NCI-H1417 (cell line): ENCODE measurements around the gene NEGR1.
A peak's percentile ranks its signal among the peaks of the same experiment; 100 is the strongest.

Experiments
- DNase-seq, 3 experiments: peaks; one replicate each; lab custom pipeline; 2025; lab: John Stamatoyannopoulos, UW

Gene NEGR1

GRCh38 chr1:72034827-72035226 lies 247.5 kb downstream of the NEGR1 start:
- DNase-seq, result no peak

DNA sequence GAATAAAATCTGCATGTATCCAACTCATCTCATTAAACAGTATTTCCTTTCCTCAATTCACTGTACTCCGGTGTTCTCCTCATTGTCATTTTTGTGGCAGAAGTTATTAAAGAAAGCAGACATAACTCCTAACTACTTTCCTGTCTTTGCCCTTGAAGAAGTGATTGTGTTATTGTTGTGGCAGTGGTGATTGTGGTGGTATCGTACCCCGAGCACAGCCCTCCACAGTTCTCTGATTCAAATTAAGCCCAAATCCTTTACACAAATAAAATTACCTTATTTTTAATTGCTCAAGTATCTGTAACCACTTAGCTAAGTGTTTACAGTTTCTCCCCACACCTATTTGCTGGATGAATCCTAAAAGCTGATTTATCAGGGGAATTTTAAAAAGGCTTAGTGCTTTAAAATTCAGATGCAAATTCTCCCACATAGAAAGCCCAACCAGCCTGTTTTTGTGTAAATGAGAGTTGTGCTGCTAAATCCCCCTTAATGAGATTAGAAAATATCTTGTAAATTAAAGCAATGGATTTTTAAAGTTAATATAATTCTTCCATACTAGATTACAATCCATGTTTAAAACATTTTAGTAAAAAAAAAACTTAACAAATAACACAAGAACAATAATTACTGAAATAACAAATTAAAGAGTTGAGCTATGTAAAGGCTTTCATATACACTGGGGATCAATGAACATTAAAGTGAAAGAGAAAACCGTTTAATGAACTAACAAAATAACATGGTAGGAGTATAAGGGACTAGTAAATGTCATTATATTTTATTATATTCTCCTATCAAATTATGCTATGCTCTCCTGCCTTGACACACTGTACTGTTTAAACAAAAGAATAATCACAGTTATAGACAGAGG lies 259.0 kb downstream of the NEGR1 start:
- DNase-seq, result peak in 1 of 3 experiments; percentile 25

DNA sequence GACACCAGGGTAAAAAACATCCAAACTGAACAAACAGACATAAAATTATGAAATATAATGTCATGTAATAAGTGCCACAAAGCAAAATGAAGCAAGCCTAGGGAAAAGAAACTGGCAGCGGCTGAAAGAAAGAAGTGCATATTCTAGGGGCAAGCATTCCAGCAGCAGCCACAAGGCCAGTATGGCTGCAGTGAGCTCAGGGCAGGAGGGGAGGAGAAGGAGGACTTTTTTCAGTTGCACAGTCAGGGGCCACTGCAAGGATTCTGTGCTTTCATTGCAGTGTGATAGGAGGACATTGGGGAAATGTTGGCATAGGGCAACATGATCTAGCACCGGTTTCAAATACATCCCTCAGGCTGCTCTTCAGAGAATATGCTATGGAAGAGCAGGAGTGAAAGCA lies 263.8 kb downstream of the NEGR1 start:
- DNase-seq, result no peak

- no peak for DNase-seq
These were observed 267.3 kb downstream of the NEGR1 start for GRCh38 chr1:72015006-72015405.

DNA sequence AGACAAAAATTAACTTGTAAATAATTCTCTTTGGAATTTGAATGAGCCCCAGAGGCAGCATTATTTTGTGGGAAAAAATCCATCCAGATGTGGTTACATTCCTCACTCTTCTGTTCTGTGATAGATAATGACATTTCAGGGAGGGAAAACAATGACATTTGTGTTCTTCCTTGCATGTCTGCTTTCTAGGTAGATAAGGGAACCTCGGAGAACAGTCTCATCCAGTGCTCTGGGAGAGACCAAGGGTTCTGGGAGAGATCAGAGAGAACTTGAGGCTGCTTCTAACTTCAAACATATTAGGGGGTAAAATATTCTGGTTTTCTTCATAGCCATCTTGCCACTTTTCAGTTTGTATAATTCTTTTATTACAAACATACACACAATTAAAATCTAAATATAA lies 269.2 kb downstream of the NEGR1 start:
- DNase-seq, result no peak

DNA sequence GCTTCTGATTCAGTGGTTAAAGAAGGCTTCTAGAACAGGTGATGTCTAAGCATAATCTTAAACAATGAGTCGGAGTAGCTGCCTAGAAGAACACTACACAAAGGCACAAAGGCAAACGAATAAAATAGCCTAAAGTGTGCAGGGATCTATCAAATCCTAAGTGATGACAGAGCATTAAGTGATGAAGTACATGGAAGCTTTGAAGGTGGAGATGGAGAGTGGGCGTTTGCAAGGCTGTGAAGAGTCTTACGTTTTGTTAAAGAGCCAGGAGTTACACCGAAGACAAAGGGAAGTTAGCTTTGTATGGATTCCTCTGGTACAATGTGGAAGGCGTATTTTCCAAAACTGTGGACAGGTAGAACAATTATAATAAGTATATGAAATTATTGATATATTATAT lies 270.6 kb downstream of the NEGR1 start:
- DNase-seq, result no peak

DNA sequence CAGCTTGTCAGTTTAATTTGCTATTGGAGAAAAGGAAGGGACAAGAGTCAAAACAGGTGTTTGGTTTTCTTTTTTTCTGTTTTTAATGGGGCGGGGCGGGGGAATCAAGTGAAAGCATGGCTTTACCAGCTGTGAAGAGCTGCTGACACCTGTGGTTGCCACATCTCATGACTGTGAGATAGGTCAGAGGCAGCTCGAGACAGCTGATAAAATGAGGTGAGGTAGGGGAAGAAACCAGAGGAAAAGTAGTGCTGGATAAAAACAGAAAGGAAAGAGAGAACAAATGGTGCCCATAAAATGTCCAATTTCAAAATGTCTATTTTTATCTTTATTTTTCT lies 272.3 kb downstream of the NEGR1 start:
- peak in 2 of 3 experiments; percentile 12 to 16 for DNase-seq

- DNase-seq, result no peak
These were observed 272.9 kb downstream of the NEGR1 start for GRCh38 chr1:72009173-72010093.

DNA sequence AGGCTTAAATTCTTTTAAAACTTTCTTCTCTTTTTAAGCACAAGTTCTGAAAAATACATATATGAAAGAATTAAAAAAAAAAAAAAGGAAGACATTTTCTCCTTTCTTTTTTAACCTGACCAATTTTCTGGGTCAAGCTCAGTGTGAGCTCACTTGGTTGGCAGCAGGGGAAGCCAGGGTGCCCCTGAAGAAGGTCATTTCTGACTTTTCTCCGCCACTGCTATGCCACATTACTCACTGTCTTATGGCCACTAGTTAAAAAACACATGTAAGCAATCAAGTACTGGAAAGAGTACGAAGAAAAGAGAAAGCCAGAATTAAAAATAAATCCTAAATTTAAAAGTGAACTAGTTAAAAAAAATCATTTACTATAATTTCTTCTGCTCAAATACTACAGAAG lies 275.0 kb downstream of the NEGR1 start:
- DNase-seq, result no peak

- no peak for DNase-seq
These were observed 276.2 kb downstream of the NEGR1 start for GRCh38 chr1:72006092-72006491.

DNA sequence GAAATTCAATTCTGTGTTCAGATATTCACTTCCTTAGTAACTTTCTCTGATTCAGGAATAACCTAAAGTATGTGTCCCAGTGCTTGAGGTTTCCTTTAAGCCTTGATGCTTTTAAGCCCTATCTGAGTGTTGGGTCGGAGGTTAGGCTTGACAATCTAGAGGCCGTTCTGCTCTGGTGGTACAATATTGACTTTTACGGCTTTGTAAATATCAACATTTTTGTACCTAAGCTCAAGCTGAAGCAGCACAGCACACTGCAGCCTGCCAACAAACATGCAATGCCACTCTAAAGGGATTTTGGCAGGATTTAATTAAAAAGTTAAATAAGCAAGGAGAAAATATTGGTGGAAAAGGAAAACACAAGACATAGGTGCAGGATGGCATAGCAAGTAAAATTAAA lies 279.2 kb downstream of the NEGR1 start:
- DNase-seq, result no peak

GRCh38 chr1:72000809-72001208 lies 281.5 kb downstream of the NEGR1 start:
- DNase-seq, result peak in 2 of 3 experiments; percentile 18 to 52

GRCh38 chr1:71994646-71995045 lies 287.7 kb downstream of the NEGR1 start:
- DNase-seq, result no peak

GRCh38 chr1:71987181-71987580 lies 295.2 kb downstream of the NEGR1 start:
- DNase-seq, result no peak

GRCh38 chr1:71986160-71986559 lies 296.2 kb downstream of the NEGR1 start:
- DNase-seq, result no peak

DNA sequence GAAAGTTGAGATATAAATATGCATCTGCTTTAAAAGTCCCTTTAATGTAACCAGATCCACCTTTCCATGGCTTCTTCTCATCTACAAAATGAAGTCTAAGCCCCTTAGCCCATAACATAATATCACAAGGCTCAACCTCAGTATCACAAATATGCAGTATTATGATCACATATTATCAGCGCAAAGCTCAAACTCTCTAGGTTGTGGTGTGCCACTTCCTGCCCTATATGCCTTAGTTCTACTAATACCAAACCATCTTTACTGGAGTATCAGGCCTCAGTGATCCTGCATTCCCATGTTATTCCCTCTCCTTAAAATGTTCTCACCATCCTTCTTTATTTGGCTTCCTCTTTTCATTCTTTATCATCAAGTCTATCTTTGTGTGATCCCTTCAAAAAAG lies 301.8 kb downstream of the NEGR1 start:
- no peak for DNase-seq

GRCh38 chr1:71979882-71980281 lies 302.5 kb downstream of the NEGR1 start:
- no peak for DNase-seq

DNA sequence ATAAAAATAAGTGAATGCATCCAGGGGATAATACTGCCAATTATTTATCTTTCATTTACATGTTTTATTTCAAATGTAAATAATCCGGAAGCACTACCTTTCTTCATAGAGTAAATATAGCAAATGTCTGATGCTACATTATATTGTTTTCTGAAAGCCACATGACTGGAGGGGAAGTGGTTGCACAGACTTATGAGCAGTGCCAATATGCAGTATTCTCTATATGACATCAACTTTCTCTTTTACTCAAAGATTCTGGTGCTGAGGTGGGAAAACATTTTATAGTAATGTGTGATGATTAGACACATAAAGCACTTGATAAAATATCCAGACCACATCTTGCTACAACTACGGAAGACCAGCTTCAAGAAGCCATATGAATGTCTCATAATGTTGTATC lies 314.7 kb downstream of the NEGR1 start:
- no peak for DNase-seq

GRCh38 chr1:71964188-71964587 lies 318.2 kb downstream of the NEGR1 start:
- no peak for DNase-seq

GRCh38 chr1:71956613-71957285 lies 325.6 kb downstream of the NEGR1 start:
- DNase-seq, result no peak

- no peak for DNase-seq
These were observed 331.8 kb downstream of the NEGR1 start for GRCh38 chr1:71950579-71950978.

- DNase-seq, result no peak
These were observed 332.7 kb downstream of the NEGR1 start for GRCh38 chr1:71949681-71950080.

GRCh38 chr1:71948561-71948960 lies 333.8 kb downstream of the NEGR1 start:
- DNase-seq, result no peak
